T-helper 2 cell treated with Interferon-gamma antibody and Interleukin-4, amounts not matched to agents 100 ng/mL and 5 ng/mL, for 36 hours (primary cell): ENCODE data around the gene ALKBH5. TPM values are rescaled to one million over a fixed set of nuclear protein-coding genes. Genes with fewer than 3 reads are reported as not detected.

Experiments used
- intact Hi-C: fragments of 100-400 bp; cut with micrococcal nuclease; formaldehyde crosslinking; loops from one replicate; pipeline ENCODE4 v1.15.1; 2023
- total RNA-seq: library from RNA; stranded (reverse); gene quantifications from 2 replicates; pipeline ENCODE4 v1.2.3, GENCODE V29; 2022

ALKBH5 gene
- total RNA-seq, 1 donor from 2014 or later: 102 TPM

GRCh38 chr17:18237461-18237860 is 53.8 kb downstream of the ALKBH5 start:
- intact Hi-C loops: no loop called here

- intact Hi-C loops: no loop called here
Observed at GRCh38 chr17:18238299-18238698, 54.7 kb downstream of the ALKBH5 start.

- intact Hi-C loops: no loop called here
Observed at GRCh38 chr17:18240449-18240848, 56.8 kb downstream of the ALKBH5 start.

GRCh38 chr17:18241229-18241871 is 57.7 kb downstream of the ALKBH5 start:
- intact Hi-C loops: no loop called here

GRCh38 chr17:18245038-18245776 is 61.6 kb downstream of the ALKBH5 start:
- intact Hi-C loops: no loop called here

GRCh38 chr17:18246109-18246725 is 62.6 kb downstream of the ALKBH5 start:
- intact Hi-C loops: no loop called here

GRCh38 chr17:18246880-18247612 is 63.4 kb downstream of the ALKBH5 start:
- intact Hi-C loops: no loop called here

GRCh38 chr17:18247613-18248001 is 64.0 kb downstream of the ALKBH5 start:
- intact Hi-C loops: no loop called here

GRCh38 chr17:18248300-18248731 is 64.7 kb downstream of the ALKBH5 start:
- intact Hi-C loops: no loop called here

GRCh38 chr17:18248811-18249210 is 65.2 kb downstream of the ALKBH5 start:
- intact Hi-C loops: no loop called here

- intact Hi-C loops: no loop called here
Observed at GRCh38 chr17:18250259-18250658, 66.6 kb downstream of the ALKBH5 start.

- intact Hi-C loops: no loop called here
Observed at GRCh38 chr17:18250708-18251107, 67.1 kb downstream of the ALKBH5 start.

- intact Hi-C loops: no loop called here
Observed at GRCh38 chr17:18251204-18251603, 67.6 kb downstream of the ALKBH5 start.

- intact Hi-C loops: no loop called here
Observed at GRCh38 chr17:18252160-18252559, 68.5 kb downstream of the ALKBH5 start.

- intact Hi-C loops: no loop called here
Observed at GRCh38 chr17:18253187-18253884, 69.7 kb downstream of the ALKBH5 start.

- intact Hi-C loops: no loop called here
Observed at GRCh38 chr17:18253947-18254821, 70.6 kb downstream of the ALKBH5 start.

GRCh38 chr17:18254888-18255649 is 71.4 kb downstream of the ALKBH5 start:
- intact Hi-C loops: no loop called here

GRCh38 chr17:18256351-18256750 is 72.7 kb downstream of the ALKBH5 start:
- intact Hi-C loops: no loop called here

GRCh38 chr17:18256776-18257175 is 73.1 kb downstream of the ALKBH5 start:
- intact Hi-C loops: no loop called here
